H9 (cell line): Measurements from ENCODE around the gene PTDSS2. TPM values are rescaled to one million over a fixed set of nuclear protein-coding genes. Genes with fewer than 3 reads are reported as not detected.

ENCODE experiments used
- DNase-seq: peaks from one replicate; pipeline ENCODE4 v3.0.0-alpha.2; 2017
- H2AFZ ChIP-seq: one replicate; pipeline ENCODE4 v1.6.1; 2013; ENCODE audit warnings: mild to moderate bottlenecking, low read length, control low read depth, moderate library complexity
- H2AK5ac ChIP-seq: 2 replicates; pipeline ENCODE4 v1.6.1; 2013; ENCODE audit warnings: low read length, control low read depth, mixed read lengths; ENCODE audit not compliant: insufficient read length
- H2BK120ac ChIP-seq: one replicate; pipeline ENCODE4 v1.6.1; 2013; ENCODE audit warnings: low read depth, mild to moderate bottlenecking, low read length, control low read depth, inconsistent platforms; ENCODE audit not compliant: poor library complexity, severe bottlenecking
- H2BK12ac ChIP-seq: 2 replicates; pipeline ENCODE4 v1.6.1; 2013; ENCODE audit warnings: low read length, control low read depth, mixed read lengths, low read depth; ENCODE audit not compliant: insufficient read length
- H2BK15ac ChIP-seq: 2 replicates; pipeline ENCODE4 v1.6.1; 2013; ENCODE audit warnings: low read depth, low read length, control low read depth
- H2BK20ac ChIP-seq: one replicate; pipeline ENCODE4 v1.6.1; 2013; ENCODE audit warnings: low read depth, mild to moderate bottlenecking, low read length, control low read depth, inconsistent platforms; ENCODE audit not compliant: poor library complexity, severe bottlenecking
- H2BK5ac ChIP-seq: 2 replicates; pipeline ENCODE4 v1.6.1; 2013; ENCODE audit warnings: low read length, control low read depth, mixed read lengths; ENCODE audit not compliant: insufficient read length
- H3K14ac ChIP-seq: 2 replicates; pipeline ENCODE4 v1.6.1; 2013; ENCODE audit warnings: low read length, control low read depth; ENCODE audit not compliant: insufficient read depth
- H3K18ac ChIP-seq: 2 replicates; pipeline ENCODE4 v1.6.1; 2013; ENCODE audit warnings: low read depth, mild to moderate bottlenecking, mixed read lengths, low read length, control low read depth; ENCODE audit not compliant: insufficient read length
- H3K23ac ChIP-seq: 2 replicates; pipeline ENCODE4 v1.6.1; 2013; ENCODE audit warnings: low read length, control low read depth, mixed read lengths, low read depth; ENCODE audit not compliant: insufficient read length
- H3K23me2 ChIP-seq: 2 replicates; pipeline ENCODE4 v1.6.1; 2013; ENCODE audit warnings: low read depth, mild to moderate bottlenecking, mixed read lengths, low read length, control low read depth; ENCODE audit not compliant: insufficient read length, poor library complexity, severe bottlenecking
- H3K27ac ChIP-seq: 2 replicates; pipeline ENCODE4 v1.5.1; 2013; ENCODE audit warnings: low read length, control low read depth, mixed read lengths, low read depth; ENCODE audit not compliant: insufficient read length
- H3K27me3 ChIP-seq: 2 replicates; pipeline ENCODE4 v1.6.1; 2013; ENCODE audit warnings: low read length, control low read depth, inconsistent platforms; ENCODE audit not compliant: insufficient read depth
- H3K4ac ChIP-seq: 2 replicates; pipeline ENCODE4 v1.6.1; 2013; ENCODE audit warnings: low read depth, mild to moderate bottlenecking, control low read depth, inconsistent platforms, low read length, moderate library complexity
- H3K4me1 ChIP-seq: 2 replicates; pipeline ENCODE4 v1.6.1; 2013; ENCODE audit warnings: low read length, control low read depth, inconsistent platforms; ENCODE audit not compliant: insufficient read depth
- H3K4me2 ChIP-seq: 2 replicates; pipeline ENCODE4 v1.6.1; 2013; ENCODE audit warnings: low read length, control low read depth, mixed read lengths; ENCODE audit not compliant: insufficient read length, insufficient read depth
- H3K56ac ChIP-seq: 2 replicates; pipeline ENCODE4 v1.6.1; 2013; ENCODE audit warnings: low read depth, mild to moderate bottlenecking, mixed read lengths, low read length, control low read depth; ENCODE audit not compliant: insufficient read length
- H3K79me1 ChIP-seq: 2 replicates; pipeline ENCODE4 v1.6.1; 2013; ENCODE audit warnings: low read depth, mild to moderate bottlenecking, moderate library complexity, low read length, control low read depth, inconsistent platforms; ENCODE audit not compliant: insufficient read depth, poor library complexity, severe bottlenecking
- H3K79me2 ChIP-seq: 2 replicates; pipeline ENCODE4 v1.6.1; 2013; ENCODE audit warnings: low read length, control low read depth, inconsistent platforms; ENCODE audit not compliant: insufficient read depth
- H3K9ac ChIP-seq: 2 replicates; pipeline ENCODE4 v1.6.1; 2013; ENCODE audit warnings: low read length, control low read depth, mixed read lengths; ENCODE audit not compliant: insufficient read length; ENCODE audit errors: extremely low read depth
- H3K9me3 ChIP-seq: one replicate; pipeline ENCODE4 v1.6.1; 2013; ENCODE audit warnings: low read depth, low read length, inconsistent platforms; ENCODE audit not compliant: control insufficient read depth
- H3T11ph ChIP-seq: one replicate; pipeline ENCODE4 v1.6.1; 2013; ENCODE audit warnings: mild to moderate bottlenecking, low read length, control low read depth, inconsistent platforms
- H4K20me1 ChIP-seq: one replicate; pipeline ENCODE4 v1.6.1; 2013; ENCODE audit not compliant: control insufficient read depth, insufficient read length, insufficient read depth
- H4K5ac ChIP-seq: 2 replicates; pipeline ENCODE4 v1.6.1; 2013; ENCODE audit warnings: low read depth, mild to moderate bottlenecking, mixed read lengths, low read length, control low read depth; ENCODE audit not compliant: insufficient read length
- H4K8ac ChIP-seq: replicated peaks from 2 replicates; pipeline ENCODE4 v1.6.1; 2013; ENCODE audit warnings: low read length, control low read depth, mixed read lengths, low read depth; ENCODE audit not compliant: insufficient read length
- H4K91ac ChIP-seq: 2 replicates; pipeline ENCODE4 v1.6.1; 2013; ENCODE audit warnings: low read depth, mild to moderate bottlenecking, moderate library complexity, mixed read lengths, low read length, control low read depth; ENCODE audit not compliant: insufficient read length
- H3K27ac Mint-ChIP-seq, 3 experiments: 2 replicates in 2 of 3; 3 replicates in 1 of 3; pipeline ENCODE4 v1.8.0; 2020 to 2021; ENCODE audit warnings: mixed read lengths in 3 of 3, mild to moderate bottlenecking in 1 of 3, moderate library complexity in 1 of 3
- H3K27me3 Mint-ChIP-seq: 2 replicates; pipeline ENCODE4 v1.8.0; 2021; ENCODE audit warnings: low read depth, mild to moderate bottlenecking, moderate library complexity, mixed read lengths
- H3K36me3 Mint-ChIP-seq, 3 experiments: 2 replicates in 2 of 3; 3 replicates in 1 of 3; pipeline ENCODE4 v1.8.0; 2020 to 2021; ENCODE audit warnings: low read depth in 3 of 3, mixed read lengths in 3 of 3; ENCODE audit not compliant: insufficient read depth in 1 of 3
- H3K4me1 Mint-ChIP-seq, 2 experiments: 2 replicates each; pipeline ENCODE4 v1.8.0; 2020; ENCODE audit warnings: mixed read lengths in 2 of 2
- H3K4me3 Mint-ChIP-seq, 2 experiments: 2 replicates in 1 of 2; 3 replicates in 1 of 2; pipeline ENCODE4 v1.8.0; 2020 to 2021; ENCODE audit warnings: mild to moderate bottlenecking in 2 of 2, mixed read lengths in 2 of 2, moderate library complexity in 1 of 2
- H3K9me3 Mint-ChIP-seq, 2 experiments: 2 replicates in 1 of 2; 3 replicates in 1 of 2; pipeline ENCODE4 v1.8.0; 2020; ENCODE audit warnings: mild to moderate bottlenecking in 2 of 2, mixed read lengths in 2 of 2, moderate library complexity in 1 of 2
- CTCF ChIP-seq: fragments of 200-600 bp; sonication (generic); conservative IDR thresholded peaks from 3 replicates; pipeline ENCODE4 v1.8.0; 2021; ENCODE audit warnings: antibody characterized with exemption, mild to moderate bottlenecking
- WGBS: extraction: QIAGEN DNeasy Blood & Tissue Kit; methylation state at CpG from one replicate; pipeline ENCODE4 v1.1.7; 2013; ENCODE audit warnings: missing lambda C conversion rate, low lambda C conversion rate, mixed read lengths; ENCODE audit not compliant: insufficient read length; ENCODE audit errors: extremely low coverage; 5-methylcytosine and 5-hydroxymethylcytosine counted together
- total RNA-seq: library from RNA; stranded (reverse); gene quantifications from 2 replicates; pipeline ENCODE4 v1.2.1, GENCODE V29; 2021

The PTDSS2 gene
- total RNA-seq, 1 experiment from 2014 or later, result 55.3 TPM

GRCh38 chr11:508956-509355, 58.9 kb downstream of the PTDSS2 start:
- no peak overlapping the region for H3K9ac ChIP-seq
- Mint-ChIP-seq H3K36me3 (peaks cover 22 to 32% (median 22%) of the 10 kb centered on the region in 3 experiments), H3K4me1 (peaks cover 3 to 9% of the 10 kb centered on the region in 2 experiments; a peak in 2 of 4 replicates), H3K27me3 (no peaks in the 10 kb centered on the region; the same call in none of the 2 replicates), H3K27ac (no peak overlapping the region), H3K9me3 (no peaks in the 10 kb centered on the region), H3K4me3 (peak overlapping the region; percentile 34 to 61; a peak in 4 of 5 replicates)
- no peak overlapping the region for H3K27ac ChIP-seq
- H3K23ac ChIP-seq, result no peak overlapping the region
- no peak overlapping the region for H3K4me2 ChIP-seq
- H3K9me3 ChIP-seq, result no peaks in the 10 kb centered on the region
- H3K79me1 ChIP-seq, result no peaks in the 10 kb centered on the region
- H3T11ph ChIP-seq, result no peak overlapping the region
- no peak overlapping the region for H3K56ac ChIP-seq
- DNase-seq, result no peak
- H3K4me1 ChIP-seq, result no peaks in the 10 kb centered on the region
- H3K23me2 ChIP-seq, result peaks cover 16% of the 10 kb centered on the region
- no peaks in the 10 kb centered on the region; the same call in 1 of the 2 replicates for H3K27me3 ChIP-seq
- no CpG with 5 or more reads among the region's 5 CpGs for WGBS
- H2BK20ac ChIP-seq, result no peak overlapping the region
- H2BK15ac ChIP-seq, result no peak overlapping the region
- no peak for TF ChIP-seq CTCF
- no peak overlapping the region for H2BK12ac ChIP-seq
- H4K5ac ChIP-seq, result no peak overlapping the region
- H2AFZ ChIP-seq, result no peak overlapping the region
- H4K20me1 ChIP-seq, result no peaks in the 10 kb centered on the region
- H4K8ac ChIP-seq, result no peak overlapping the region
- H2AK5ac ChIP-seq, result no peak overlapping the region
- H3K14ac ChIP-seq, result no peak overlapping the region
- H3K4ac ChIP-seq, result no peak overlapping the region
- no peak overlapping the region for H3K18ac ChIP-seq
- H4K91ac ChIP-seq, result no peak overlapping the region
- H2BK120ac ChIP-seq, result no peak overlapping the region
- H2BK5ac ChIP-seq, result no peak overlapping the region
- peaks cover 2% of the 10 kb centered on the region; the same call in 1 of the 2 replicates for H3K79me2 ChIP-seq
